Left colon (tissue), 2 donors: Measurements from ENCODE around the gene GALR1. TPM values are rescaled to one million over a fixed set of nuclear protein-coding genes. Genes with fewer than 3 reads are reported as not detected.
"Not testable (repeated sequence)": the region's sequence is repeated elsewhere in the genome, so short reads cannot be mapped to it uniquely, and the experiment has no call there.

Experiments
- ATAC-seq: fragments of 200-7000 bp; cut with Tn5 transposase; one replicate; pipeline ENCODE4 v1.9.1; 2020; ENCODE audit warnings: mild to moderate bottlenecking, moderate library complexity
- DNase-seq, 2 donors: peaks; one replicate each; pipeline ENCODE4 v3.0.0-alpha.2; 2020
- intact Hi-C, 2 donors: fragments of 100-400 bp; cut with DNase I in 1 of 2; cut with micrococcal nuclease in 1 of 2; formaldehyde crosslinking; loops; one replicate each; pipeline versions ENCODE4 v1.11.2 to v1.14.0; 2022; cut with DNase I, micrococcal nuclease
- long read RNA-seq: library from polyadenylated mRNA; unstranded; transcript quantifications from one replicate; pipeline ENCODE4 v2.0.0, GENCODE V29; 2021
- total RNA-seq, 2 donors: library from RNA; stranded (reverse); fragmentation: NEBNext Ultra II Directional; extraction: Animal tissue kit (Norgen Biotek cat#: 25700); gene quantifications; one replicate each; pipeline ENCODE4 v1.2.1, GENCODE V29; 2021
- donor health status: DM: no; HTN: no; CAD: no.
- donor health status: DM: yes; HTN: yes; CAD: no.

GALR1 gene
- total RNA-seq: under 1 TPM; 0.11 to 0.46 TPM
- long read RNA-seq: 0 reads

GRCh38 chr18:77249569-77250500 lies at the start of gene GALR1:
Gene GALR1 (plus strand): TSS chr18:77249848. CDS start chr18:77250549, 701 bp downstream.
- DNase-seq (no peak), ATAC-seq (peak; percentile 34)
- intact Hi-C loops: no loop called here

- intact Hi-C loops: no loop called here
- ATAC-seq (no peak), DNase-seq (no peak)
Measured at GRCh38 chr18:77201506-77201905, 48.1 kb upstream of the GALR1 start.

- no peak for ATAC-seq
- no peak for DNase-seq
- intact Hi-C loops: no loop called here
Measured at GRCh38 chr18:77202329-77202728, 47.3 kb upstream of the GALR1 start.

GRCh38 chr18:77203071-77203470 lies 46.6 kb upstream of the GALR1 start:
- ATAC-seq (no peak), DNase-seq (no peak)
- intact Hi-C loops: no loop called here

- intact Hi-C loops: no loop called here
- DNase-seq: no peak
- no peak for ATAC-seq
Measured at GRCh38 chr18:77203851-77204250, 45.8 kb upstream of the GALR1 start.

GRCh38 chr18:77205769-77206168 lies 43.9 kb upstream of the GALR1 start:
- intact Hi-C loops: no loop called here
- no peak for DNase-seq
- ATAC-seq: no peak

GRCh38 chr18:77206676-77207374 lies 42.8 kb upstream of the GALR1 start:
- no peak for ATAC-seq
- DNase-seq: peak; percentile 20 to 36

GRCh38 chr18:77207540-77207939 lies 42.1 kb upstream of the GALR1 start:
- intact Hi-C loops: no loop called here
- ATAC-seq: peak; percentile 63
- peak; percentile 42 to 54 for DNase-seq

More at GRCh38 chr18:77206676-77207374, 42.8 kb upstream of the GALR1 start:
- intact Hi-C loops: no loop called here

- peak; percentile 79 for ATAC-seq
- DNase-seq: peak; percentile 51 to 64
- intact Hi-C loops: no loop called here
Measured at GRCh38 chr18:77208964-77209363, 40.7 kb upstream of the GALR1 start.

- no peak for ATAC-seq
- intact Hi-C loops: no loop called here
- DNase-seq: no peak
Measured at GRCh38 chr18:77209587-77209986, 40.1 kb upstream of the GALR1 start.

- DNase-seq (no peak), ATAC-seq (no peak)
- intact Hi-C loops: loop anchor here (5.0 to 10.0 kb wide), 2 partner anchors 205 to 208 kb away; no protein-coding TSS in a partner anchor
Measured at GRCh38 chr18:77210249-77210648, 39.4 kb upstream of the GALR1 start.

GRCh38 chr18:77218642-77219041 lies 31.0 kb upstream of the GALR1 start:
- ATAC-seq (no peak), DNase-seq (no peak)
- intact Hi-C loops: loop anchor here in 1 of 2 donors (10.0 kb wide), 1 partner anchor 214 kb away; no protein-coding TSS in a partner anchor

GRCh38 chr18:77220726-77221125 lies 28.9 kb upstream of the GALR1 start:
- intact Hi-C loops: no loop called here
- ATAC-seq (no peak), DNase-seq (no peak)

- no peak for DNase-seq
- ATAC-seq: no peak
- intact Hi-C loops: no loop called here
Measured at GRCh38 chr18:77222464-77222863, 27.2 kb upstream of the GALR1 start.

- no peak for ATAC-seq
- no peak for DNase-seq
- intact Hi-C loops: no loop called here
Measured at GRCh38 chr18:77223221-77223639, 26.4 kb upstream of the GALR1 start.

- DNase-seq: no peak
- intact Hi-C loops: no loop called here
- no peak for ATAC-seq
Measured at GRCh38 chr18:77223653-77224052, 26.0 kb upstream of the GALR1 start.

GRCh38 chr18:77230645-77231044 lies 19.0 kb upstream of the GALR1 start:
- DNase-seq (no peak), ATAC-seq (no peak)
- intact Hi-C loops: no loop called here

- intact Hi-C loops: no loop called here
- no peak for ATAC-seq
- no peak for DNase-seq
Measured at GRCh38 chr18:77234504-77235365, 14.9 kb upstream of the GALR1 start.

GRCh38 chr18:77239285-77239684 lies 10.4 kb upstream of the GALR1 start:
- ATAC-seq, intact Hi-C loops, DNase-seq: not testable (repeated sequence)
